ENCODE data around the gene NPTN. TPM values are rescaled to one million over a fixed set of nuclear protein-coding genes. Genes with fewer than 3 reads are reported as not detected.

NPTN gene
- total and polyA plus RNA-seq, 2 of the 13 experiments (the other 11 are each of a cell fraction or from before 2014, with no cell fraction given) = 78.0 to 110 TPM

DNA sequence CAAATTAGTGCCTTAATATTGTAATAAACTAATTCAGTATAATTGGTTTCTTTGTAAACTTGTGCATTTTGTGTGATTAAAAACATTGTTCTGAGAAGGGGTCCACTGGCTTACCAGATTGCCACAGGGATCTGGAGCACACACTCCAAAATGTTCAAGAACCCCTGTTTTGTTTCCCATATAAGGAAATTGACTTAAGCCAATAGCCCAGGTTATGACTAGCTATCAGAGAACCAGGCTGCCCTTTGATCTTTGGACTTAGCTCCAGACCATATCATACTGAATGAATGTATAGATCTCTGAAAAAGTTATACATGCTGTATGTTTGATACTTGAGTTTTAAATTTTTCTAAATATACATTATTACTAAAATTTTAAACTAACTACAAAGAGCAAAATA is 91.7 kb downstream of the NPTN start (continued):
- TF ChIP-seq, protein P1, sequence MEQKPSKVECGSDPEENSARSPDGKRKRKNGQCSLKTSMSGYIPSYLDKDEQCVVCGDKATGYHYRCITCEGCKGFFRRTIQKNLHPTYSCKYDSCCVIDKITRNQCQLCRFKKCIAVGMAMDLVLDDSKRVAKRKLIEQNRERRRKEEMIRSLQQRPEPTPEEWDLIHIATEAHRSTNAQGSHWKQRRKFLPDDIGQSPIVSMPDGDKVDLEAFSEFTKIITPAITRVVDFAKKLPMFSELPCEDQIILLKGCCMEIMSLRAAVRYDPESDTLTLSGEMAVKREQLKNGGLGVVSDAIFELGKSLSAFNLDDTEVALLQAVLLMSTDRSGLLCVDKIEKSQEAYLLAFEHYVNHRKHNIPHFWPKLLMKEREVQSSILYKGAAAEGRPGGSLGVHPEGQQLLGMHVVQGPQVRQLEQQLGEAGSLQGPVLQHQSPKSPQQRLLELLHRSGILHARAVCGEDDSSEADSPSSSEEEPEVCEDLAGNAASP (CRISPR knock-in tag; IDR thresholded peaks at IDR 0.05; ENCODE audit: borderline replicate concordance) = no peak
- TF ChIP-seq SMC3 (IDR thresholded peaks at IDR 0.05; ENCODE audit: low read length) (no peak), HNF4A (CRISPR knock-in tag; IDR thresholded peaks at IDR 0.05) (peak; percentile 51), NR2F6 (IDR thresholded peaks at IDR 0.05) (no peak), NR2F6 (CRISPR knock-in tag; IDR thresholded peaks at IDR 0.05) (no peak), PRPF4 (IDR thresholded peaks at IDR 0.05; ENCODE audit: low read depth, low read length, poor library complexity, severe bottlenecking) (no peak), ZNF329 (CRISPR knock-in tag; IDR thresholded peaks at IDR 0.05; ENCODE audit: low read depth) (no peak), SATB2 (CRISPR knock-in tag; IDR thresholded peaks at IDR 0.05) (no peak)
- TF ChIP-seq, protein P2, sequence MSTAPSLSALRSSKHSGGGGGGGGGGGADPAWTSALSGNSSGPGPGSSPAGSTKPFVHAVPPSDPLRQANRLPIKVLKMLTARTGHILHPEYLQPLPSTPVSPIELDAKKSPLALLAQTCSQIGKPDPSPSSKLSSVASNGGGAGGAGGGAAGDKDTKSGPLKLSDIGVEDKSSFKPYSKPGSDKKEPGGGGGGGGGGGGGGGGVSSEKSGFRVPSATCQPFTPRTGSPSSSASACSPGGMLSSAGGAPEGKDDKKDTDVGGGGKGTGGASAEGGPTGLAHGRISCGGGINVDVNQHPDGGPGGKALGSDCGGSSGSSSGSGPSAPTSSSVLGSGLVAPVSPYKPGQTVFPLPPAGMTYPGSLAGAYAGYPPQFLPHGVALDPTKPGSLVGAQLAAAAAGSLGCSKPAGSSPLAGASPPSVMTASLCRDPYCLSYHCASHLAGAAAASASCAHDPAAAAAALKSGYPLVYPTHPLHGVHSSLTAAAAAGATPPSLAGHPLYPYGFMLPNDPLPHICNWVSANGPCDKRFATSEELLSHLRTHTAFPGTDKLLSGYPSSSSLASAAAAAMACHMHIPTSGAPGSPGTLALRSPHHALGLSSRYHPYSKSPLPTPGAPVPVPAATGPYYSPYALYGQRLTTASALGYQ (CRISPR knock-in tag; IDR thresholded peaks at IDR 0.05) = no peak
- TF ChIP-seq, protein P3, sequence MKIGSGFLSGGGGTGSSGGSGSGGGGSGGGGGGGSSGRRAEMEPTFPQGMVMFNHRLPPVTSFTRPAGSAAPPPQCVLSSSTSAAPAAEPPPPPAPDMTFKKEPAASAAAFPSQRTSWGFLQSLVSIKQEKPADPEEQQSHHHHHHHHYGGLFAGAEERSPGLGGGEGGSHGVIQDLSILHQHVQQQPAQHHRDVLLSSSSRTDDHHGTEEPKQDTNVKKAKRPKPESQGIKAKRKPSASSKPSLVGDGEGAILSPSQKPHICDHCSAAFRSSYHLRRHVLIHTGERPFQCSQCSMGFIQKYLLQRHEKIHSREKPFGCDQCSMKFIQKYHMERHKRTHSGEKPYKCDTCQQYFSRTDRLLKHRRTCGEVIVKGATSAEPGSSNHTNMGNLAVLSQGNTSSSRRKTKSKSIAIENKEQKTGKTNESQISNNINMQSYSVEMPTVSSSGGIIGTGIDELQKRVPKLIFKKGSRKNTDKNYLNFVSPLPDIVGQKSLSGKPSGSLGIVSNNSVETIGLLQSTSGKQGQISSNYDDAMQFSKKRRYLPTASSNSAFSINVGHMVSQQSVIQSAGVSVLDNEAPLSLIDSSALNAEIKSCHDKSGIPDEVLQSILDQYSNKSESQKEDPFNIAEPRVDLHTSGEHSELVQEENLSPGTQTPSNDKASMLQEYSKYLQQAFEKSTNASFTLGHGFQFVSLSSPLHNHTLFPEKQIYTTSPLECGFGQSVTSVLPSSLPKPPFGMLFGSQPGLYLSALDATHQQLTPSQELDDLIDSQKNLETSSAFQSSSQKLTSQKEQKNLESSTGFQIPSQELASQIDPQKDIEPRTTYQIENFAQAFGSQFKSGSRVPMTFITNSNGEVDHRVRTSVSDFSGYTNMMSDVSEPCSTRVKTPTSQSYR (CRISPR knock-in tag; IDR thresholded peaks at IDR 0.05; ENCODE audit: borderline replicate concordance) = no peak
- TF ChIP-seq, protein P4, sequence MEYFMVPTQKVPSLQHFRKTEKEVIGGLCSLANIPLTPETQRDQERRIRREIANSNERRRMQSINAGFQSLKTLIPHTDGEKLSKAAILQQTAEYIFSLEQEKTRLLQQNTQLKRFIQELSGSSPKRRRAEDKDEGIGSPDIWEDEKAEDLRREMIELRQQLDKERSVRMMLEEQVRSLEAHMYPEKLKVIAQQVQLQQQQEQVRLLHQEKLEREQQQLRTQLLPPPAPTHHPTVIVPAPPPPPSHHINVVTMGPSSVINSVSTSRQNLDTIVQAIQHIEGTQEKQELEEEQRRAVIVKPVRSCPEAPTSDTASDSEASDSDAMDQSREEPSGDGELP (IDR thresholded peaks at IDR 0.05; ENCODE audit: borderline replicate concordance, low read depth) = no peak

All from HepG2 (cell line).